Measurements from ENCODE around the gene AGBL4. TPM values are rescaled to one million over a fixed set of nuclear protein-coding genes. Genes with fewer than 3 reads are reported as not detected.

Gene AGBL4
- total RNA-seq, 3 donors from 2014 or later, result 0.46 to 0.57 TPM; not detected in 1

GRCh38 chr1:48677306-48678287, 1346.2 kb downstream of the AGBL4 start:
- DNase-seq, result peak; percentile 65 to 82 (median 75)
- Histone ChIP-seq H3K4me1 (ENCODE audit: low read depth) (no peaks in the 10 kb centered on the region), H3K9me3 (no peaks in the 10 kb centered on the region), H3K36me3 (ENCODE audit: low read depth) (no peaks in the 10 kb centered on the region), H3K4me3 (no peak overlapping the region)
- peak; percentile 83 for ATAC-seq
- intact Hi-C loops (cut with DNase I, micrococcal nuclease), result loop anchor here in 1 of 2 donors (10.0 kb wide), 1 partner anchor 137 kb away; no protein-coding TSS in a partner anchor
- TF ChIP-seq CTCF (IDR thresholded peaks at IDR 0.05), result peak; percentile 58

- Histone ChIP-seq H3K4me3 (no peak overlapping the region), H3K36me3 (ENCODE audit: low read depth) (no peaks in the 10 kb centered on the region), H3K4me1 (ENCODE audit: low read depth) (no peaks in the 10 kb centered on the region), H3K9me3 (no peaks in the 10 kb centered on the region)
- no peak for TF ChIP-seq CTCF (IDR thresholded peaks at IDR 0.05)
- intact Hi-C loops (cut with DNase I, micrococcal nuclease), result loop anchor here in 1 of 2 donors (10.0 kb wide), 1 partner anchor 138 kb away; no protein-coding TSS in a partner anchor
- ATAC-seq, result no peak
- DNase-seq, result no peak
Observed at GRCh38 chr1:48676822-48677221, 1346.9 kb downstream of the AGBL4 start.

- ATAC-seq, result no peak
- DNase-seq, result no peak
- H3K4me1 ChIP-seq (ENCODE audit: low read depth), result no peaks in the 10 kb centered on the region
- no peak overlapping the region for H3K4me3 ChIP-seq
- no peak for TF ChIP-seq CTCF (IDR thresholded peaks at IDR 0.05)
- no peaks in the 10 kb centered on the region for H3K36me3 ChIP-seq (ENCODE audit: low read depth)
- intact Hi-C loops (cut with DNase I, micrococcal nuclease), result loop anchor here in 1 of 2 donors (10.0 kb wide), 1 partner anchor 138 kb away; no protein-coding TSS in a partner anchor
- H3K9me3 ChIP-seq, result no peaks in the 10 kb centered on the region
Observed at GRCh38 chr1:48676376-48676775, 1347.4 kb downstream of the AGBL4 start.

GRCh38 chr1:48675251-48675650, 1348.5 kb downstream of the AGBL4 start:
- intact Hi-C loops (cut with DNase I, micrococcal nuclease), result loop anchor here in 1 of 2 donors (10.0 kb wide), 1 partner anchor 140 kb away; no protein-coding TSS in a partner anchor
- no peak for ATAC-seq

GRCh38 chr1:48674641-48675040, 1349.1 kb downstream of the AGBL4 start:
- no peak overlapping the region for H3K4me3 ChIP-seq
- H3K9me3 ChIP-seq, result no peaks in the 10 kb centered on the region
- DNase-seq (no peak), ATAC-seq (no peak)
- no peak for TF ChIP-seq CTCF (IDR thresholded peaks at IDR 0.05)
- no peaks in the 10 kb centered on the region for H3K4me1 ChIP-seq (ENCODE audit: low read depth)
- H3K36me3 ChIP-seq (ENCODE audit: low read depth), result no peaks in the 10 kb centered on the region
- intact Hi-C loops (cut with DNase I, micrococcal nuclease), result loop anchor here in 1 of 2 donors (10.0 kb wide), 1 partner anchor 140 kb away; no protein-coding TSS in a partner anchor

More at GRCh38 chr1:48675251-48675650, 1348.5 kb downstream of the AGBL4 start:
- no peaks in the 10 kb centered on the region for H3K9me3 ChIP-seq
- DNase-seq, result no peak
- H3K4me1 ChIP-seq (ENCODE audit: low read depth), result no peaks in the 10 kb centered on the region
- H3K36me3 ChIP-seq (ENCODE audit: low read depth), result no peaks in the 10 kb centered on the region
- no peak for TF ChIP-seq CTCF (IDR thresholded peaks at IDR 0.05)
- H3K4me3 ChIP-seq, result no peak overlapping the region
